GM21528 (cell line): ENCODE results near the gene SH3RF3.

Source experiments
- ATAC-seq: cut with Tn5 transposase; IDR thresholded peaks from one replicate; pipeline ENCODE4 v1.9.1; 2021; ENCODE audit warnings: mild to moderate bottlenecking, moderate library complexity; ENCODE audit not compliant: unreplicated experiment, low FRiP score

The SH3RF3 gene

DNA sequence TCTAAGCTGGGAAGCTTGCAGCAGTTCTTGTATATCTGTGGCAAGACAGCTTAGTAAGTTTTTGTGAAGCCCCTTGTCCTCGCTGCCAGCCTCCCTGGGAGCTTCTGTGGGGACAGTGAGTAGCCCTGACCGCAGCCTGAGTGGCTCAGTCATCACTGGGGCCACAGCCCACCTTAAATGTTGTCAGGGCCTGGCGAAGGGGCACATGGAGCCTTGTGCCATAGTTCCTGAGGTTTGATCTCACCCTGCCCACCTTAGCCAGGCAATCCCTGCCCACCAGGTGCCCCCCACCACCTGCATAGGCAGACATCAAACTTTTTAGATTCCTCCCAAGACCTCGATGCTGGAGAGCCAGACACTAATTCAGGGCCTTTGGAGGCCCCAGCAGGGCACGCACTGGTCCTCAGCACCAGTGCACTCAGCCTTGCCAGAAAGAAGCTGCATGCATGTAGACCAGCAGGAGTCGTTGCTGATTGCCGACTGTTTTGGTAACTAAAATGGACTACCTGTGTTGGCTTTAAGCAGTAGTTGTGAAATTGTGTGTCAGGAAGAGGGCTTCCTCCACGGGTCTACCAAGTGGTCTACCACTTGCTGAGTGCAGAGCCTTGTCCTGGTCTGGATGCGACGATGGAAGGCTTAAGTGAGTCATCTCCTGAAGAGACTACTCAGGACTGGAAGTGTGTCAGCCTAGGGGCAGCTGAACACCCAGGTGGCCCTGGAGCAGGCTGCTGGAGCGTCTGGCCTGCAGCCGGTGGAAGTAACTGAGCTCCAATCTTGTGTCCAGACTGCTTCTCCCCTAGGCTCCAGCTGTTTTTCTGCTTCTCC, 251.7 kb downstream of the SH3RF3 start:
- ATAC-seq, result no peak

DNA sequence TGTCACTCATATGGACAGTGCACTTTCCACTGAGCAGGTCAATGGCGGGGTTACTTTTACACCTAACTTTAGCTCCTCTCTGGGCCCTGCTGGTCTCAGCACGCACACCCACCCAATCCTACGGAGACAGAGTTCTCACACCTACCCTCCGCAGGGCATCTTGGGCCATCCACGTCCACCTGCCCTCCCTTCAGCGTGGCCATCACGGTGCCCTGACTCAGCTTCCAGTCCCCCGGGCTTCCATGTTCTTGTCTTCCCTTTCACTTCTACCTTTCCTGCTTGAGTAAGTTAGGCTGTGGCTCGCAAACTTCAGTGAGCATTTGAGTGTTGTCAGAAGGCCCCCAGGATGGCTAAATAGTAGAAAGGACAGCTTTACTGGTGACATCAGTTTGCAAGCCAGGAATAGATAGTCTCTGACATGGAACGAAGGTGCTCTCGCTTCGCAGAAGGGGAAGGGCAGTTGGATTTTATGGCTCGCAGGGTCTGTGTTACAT, 252.4 kb downstream of the SH3RF3 start:
- ATAC-seq, result no peak

DNA sequence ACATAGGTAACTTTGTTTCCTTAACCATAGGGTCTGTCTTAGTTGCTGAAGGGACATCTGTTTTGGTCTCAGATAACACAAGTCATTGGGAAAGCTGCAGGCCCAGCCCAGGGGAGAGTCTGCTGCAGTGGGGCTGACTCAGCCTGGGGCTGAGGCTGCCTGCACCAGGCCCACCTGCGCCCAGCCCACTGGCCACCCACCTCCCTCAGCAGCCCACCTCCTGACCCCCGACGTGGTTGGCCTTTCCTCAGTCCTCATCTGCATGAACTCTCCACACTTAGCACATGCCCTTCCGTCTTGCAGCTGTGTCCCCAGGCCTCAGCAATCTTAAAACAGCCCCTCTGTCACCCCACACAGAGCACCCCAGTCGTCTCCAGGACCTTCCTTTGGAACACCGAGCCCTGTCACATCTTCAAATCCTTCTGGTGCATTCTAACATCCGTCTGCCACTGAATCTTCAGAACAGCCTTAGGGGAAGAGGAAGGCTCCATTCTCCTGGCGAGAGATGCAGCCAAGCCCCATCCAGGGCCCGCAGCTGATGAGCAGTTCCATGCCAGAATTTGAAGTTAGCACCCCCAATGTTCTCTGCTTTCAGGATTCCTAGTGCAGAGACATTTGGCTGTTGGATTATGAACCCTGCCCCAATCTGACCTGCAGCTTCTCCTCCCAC, 253.4 kb downstream of the SH3RF3 start:
- no peak for ATAC-seq

DNA sequence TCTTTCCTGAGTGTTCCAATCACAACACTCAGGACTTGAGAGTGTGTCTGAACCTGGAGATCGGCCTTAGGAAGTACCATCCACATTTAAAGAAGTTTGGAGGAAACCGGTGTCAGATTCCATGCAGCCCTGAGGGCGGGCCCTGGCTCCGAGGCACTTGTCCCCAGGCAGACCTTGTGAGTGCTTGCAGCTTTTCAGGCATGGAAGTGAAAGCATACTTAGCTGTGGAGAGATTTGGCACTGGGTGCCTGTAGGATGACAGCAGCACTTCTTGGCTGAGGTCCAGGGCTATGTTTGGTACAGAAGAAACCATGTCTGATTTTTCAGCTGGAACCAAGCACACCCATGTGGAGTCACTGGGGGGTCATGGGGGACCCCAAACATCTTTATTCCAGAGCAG, 253.9 kb downstream of the SH3RF3 start:
- ATAC-seq, result no peak

DNA sequence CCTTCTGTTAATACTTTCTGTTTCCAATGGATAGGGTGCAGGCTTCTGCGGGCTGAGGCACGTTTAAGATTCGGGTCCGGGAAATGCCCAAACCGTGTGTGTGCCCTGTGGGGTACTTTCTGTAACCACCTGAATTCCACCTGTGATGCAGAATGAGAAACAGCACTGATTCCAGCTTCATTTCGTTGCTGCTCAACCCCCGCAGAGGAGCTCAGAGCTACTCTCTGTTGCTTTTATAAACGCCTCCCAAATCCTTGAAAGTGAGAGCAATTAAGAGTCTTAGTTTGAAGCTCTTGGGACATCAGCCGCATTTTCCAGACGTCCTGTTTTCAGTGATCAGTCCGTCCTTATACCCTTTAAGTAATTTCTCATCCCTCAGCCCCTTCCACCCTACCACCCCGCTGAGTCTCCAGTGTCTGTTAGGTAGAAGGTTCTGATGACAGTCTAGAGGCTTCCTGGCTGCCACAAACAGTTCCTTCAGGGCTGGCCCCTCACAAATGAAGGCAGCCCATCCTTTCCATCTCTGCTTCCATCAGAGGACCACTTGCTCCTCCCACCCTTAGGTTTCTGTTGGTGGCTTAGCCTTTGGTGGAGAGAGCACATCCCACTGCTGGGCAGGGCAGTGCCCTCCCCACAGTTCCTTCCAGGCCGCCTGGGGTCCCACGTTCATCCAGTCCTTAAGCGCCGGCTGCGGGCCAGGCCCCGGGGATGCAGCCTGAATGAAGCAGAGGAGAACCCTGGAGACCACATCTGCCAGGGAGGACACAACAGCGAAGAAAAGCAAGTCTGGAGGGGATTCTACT, 254.7 kb downstream of the SH3RF3 start:
- no peak for ATAC-seq

DNA sequence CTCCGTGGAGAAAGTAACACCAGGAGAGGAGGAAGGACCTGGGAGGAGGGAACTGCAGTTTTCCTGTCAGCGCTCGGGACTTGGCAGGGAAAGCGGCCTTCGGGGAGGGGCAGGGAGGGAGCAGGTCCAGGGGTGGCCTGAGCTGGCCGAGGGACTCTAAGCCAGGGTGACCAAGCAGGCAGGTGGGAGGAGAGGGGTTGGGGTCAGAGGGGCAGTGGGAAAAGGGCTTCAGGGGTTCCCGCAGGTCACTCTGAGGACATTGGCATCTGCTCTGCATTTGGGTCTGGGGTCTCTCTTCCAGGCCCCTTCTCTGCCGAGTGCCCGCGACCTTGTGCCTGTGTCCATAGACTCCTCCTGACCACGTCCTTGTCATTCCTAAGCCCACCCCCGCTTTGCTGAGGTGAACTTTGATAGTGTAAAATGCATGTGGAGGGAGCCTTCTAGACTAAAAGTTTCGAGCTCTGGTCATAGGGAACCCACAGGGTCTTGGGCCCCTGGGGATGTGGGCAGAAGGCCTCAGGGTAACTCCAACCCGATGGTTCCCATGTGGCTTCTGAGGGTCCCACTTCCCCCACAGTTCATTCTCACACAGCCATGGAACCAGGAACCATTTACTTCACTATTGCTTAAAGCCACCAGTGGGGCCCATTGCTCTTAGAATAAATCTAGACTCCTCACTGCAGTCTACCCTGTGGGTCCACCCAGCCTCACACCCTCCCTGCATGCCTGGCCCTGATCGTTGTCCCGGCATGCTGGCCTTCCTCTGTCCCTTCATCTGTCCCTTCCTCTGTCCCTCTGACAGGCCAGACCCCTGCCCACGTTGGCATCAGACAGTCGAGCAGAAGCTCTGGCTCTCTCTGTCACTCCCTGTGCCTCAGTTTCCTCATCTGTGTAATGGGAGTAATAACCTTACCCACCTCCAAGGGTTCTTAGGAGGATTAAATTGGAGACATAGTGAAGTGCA, 255.6 kb downstream of the SH3RF3 start:
- no peak for ATAC-seq

DNA sequence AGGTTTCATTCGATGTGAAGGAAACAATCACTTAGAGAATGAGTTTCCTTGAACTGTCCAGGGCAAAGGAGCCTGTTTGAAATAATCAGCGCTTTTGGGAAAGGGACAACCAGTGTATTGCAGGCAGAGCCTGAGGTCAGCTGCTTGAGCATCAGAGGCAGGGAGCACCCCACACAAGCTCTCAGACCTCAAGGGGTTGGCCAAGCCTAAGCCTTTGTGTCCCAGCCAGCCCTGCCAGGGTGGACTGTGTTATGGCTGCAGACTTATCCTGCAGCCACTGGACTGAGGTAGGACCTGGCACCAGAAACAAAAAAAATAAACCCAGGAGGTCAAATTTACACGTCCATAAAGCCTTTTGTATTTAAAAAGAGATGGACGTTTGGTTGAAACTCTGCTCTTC, 256.5 kb downstream of the SH3RF3 start:
- no peak for ATAC-seq

DNA sequence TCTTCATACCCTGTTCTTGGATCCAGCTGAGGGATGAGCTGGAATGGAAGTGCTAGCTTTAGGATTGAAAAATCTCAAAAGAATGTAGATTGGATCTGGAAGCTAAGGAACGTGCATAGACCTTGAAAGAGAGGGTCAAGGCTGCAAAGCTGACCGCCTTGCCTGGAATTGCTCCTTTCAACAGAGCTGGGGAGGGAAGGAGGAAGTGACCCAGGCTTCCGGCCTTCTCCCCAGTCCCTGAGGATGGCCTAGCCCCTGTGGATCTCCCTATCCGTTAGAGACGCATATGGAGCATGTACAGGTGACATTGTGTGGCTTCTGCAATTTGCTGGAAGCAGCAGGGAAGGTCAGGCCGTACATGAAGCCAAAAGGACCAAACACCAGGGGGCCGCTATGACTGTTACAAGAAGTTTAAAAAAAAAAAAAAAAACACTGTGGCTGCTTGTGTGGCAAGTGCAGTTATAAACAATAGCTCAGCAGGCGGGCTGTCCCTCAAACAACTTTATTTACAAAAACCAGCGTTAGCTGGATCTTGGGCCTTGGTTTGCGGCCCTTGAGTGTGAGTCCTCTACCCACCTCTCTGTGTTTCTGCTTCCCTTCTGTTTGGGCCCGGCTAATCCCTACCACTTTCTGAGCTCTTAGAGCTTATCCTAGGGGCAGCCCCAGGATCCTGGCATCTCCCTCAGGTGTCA, 257.1 kb downstream of the SH3RF3 start:
- ATAC-seq, result no peak

DNA sequence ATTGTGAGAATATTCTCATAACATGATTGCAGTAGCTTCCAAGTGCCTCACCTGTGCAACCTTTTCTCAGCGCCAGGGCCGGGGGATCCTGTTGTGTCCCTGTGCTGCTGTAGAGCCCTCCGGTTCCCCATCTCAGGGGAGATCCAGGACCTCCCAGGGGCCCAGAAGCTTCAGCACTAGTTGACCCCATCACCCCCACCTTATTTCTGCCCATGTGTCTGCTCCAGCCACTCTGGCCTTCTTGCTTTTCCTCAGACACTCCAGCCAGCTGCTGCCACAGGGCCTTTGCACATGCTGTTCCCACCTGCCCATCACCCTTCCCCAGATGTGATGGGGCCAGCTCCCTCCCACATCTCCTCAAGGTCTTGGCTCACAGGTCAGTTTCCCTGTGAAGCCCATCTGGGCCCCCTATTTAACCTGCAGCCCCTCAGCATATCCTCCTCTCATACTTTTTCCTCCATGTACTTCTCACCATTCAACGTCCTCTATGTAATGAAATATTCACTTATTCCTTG, 258.3 kb downstream of the SH3RF3 start:
- ATAC-seq, result no peak

DNA sequence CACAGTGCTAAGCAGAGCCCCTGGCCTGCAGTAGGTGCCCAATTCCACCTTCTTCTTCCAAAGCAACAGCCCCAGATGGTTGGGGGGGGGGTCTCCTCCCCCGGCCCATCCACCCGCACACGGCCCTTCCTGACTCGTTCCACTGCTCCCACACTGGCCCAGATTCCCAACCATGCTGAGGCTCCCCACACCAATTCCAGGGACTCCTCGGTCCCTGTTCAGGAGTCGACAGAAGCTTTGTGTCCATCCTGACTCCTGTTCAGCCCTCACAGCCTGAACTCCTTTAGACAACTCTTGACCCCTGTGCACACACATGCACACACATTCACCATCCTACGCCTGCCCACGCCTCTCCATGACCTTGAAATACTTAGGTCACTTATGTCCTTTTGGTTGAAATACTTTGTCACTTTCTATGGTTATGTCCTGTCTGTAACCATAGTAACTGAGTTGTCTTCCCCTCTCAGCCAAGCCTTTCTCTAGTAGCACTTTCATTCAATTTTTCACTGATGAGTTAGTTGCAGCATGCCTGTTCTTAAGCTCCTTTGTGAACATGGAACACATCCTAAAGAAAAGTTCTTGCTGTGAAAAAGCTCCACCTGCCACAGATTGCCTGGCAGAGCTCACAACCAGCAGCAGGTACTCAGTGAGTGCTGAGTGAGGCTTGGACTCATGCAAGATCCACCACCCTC, 258.9 kb downstream of the SH3RF3 start:
- ATAC-seq, result no peak

DNA sequence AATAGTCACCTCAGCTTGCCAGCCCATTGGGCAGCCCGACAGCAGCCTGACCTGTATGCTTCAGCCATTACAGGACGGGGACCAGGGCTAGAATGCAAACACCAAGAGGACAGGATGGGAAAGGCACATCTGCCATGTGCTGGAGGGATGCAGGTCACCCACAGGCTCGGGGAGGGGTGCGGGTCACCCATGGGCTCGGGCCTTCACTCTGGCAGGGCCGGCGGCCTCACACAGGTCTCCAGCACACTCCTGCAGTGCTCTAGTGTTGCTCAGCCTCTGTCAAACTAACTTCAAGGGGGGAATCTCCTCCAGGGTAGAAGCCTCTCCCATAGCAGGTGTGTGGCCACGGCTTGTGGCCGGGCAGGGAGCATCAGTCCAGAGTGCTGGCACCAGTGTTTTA, 262.2 kb downstream of the SH3RF3 start:
- ATAC-seq, result no peak

DNA sequence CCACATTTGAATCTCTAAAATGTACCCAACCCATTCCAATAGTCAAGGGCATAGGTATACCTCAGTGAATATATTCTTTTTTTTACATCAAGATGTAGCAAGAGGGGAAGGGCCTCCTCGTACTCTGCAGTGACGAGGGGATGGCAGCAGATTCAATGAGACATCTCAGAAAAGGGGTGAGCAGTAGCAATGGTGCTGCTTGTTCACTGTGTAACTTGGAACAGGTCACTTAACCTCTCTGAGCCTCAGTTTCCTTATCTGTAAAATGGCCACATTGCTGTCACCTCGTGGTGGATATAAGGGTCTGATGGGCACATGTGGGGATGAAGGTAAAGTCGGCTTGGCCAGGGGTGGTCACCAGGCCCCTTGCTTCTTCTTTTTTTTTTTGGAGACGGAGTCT, 263.1 kb downstream of the SH3RF3 start:
- ATAC-seq, result no peak

DNA sequence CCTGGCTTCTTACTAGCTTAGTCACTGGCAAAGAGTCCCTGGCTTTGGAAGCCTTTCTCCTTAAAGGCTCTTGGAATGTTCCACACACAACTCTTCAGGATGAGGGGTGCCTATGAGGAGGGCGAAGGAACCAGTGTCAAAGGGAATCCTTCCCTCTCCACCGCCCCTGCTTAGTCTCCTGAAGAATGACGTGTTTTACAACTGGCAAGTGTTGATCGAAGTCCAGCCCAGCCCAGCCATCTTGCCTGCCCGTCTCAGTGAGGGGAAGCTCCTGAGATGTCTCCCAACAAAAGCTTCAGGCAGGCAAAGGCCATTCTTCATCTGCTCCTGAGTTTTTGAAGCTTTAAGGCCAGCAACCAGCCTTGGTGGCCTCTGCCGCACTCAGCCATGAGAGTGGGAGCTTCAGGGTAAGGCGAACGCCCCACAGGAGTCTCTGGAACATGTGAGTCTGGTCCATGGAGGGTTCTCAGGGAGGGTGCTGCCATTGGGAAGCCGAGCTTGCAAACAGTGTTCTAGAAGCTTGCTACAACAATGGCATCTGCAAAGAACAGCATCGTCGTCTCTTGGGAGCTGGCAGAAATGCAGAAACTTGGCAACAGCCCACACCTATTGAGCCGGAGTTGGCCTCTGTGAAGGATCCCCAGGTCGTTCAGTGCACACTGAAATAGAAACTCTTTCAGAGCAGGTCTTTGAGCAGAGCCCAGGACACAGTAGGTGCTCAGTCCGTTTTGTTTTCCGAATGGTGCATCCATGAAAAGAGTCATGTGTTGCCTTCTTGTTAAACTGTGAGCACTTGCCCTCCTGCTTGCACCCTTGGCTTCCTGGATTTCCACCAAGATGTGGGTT, 264.0 kb downstream of the SH3RF3 start:
- ATAC-seq, result no peak

DNA sequence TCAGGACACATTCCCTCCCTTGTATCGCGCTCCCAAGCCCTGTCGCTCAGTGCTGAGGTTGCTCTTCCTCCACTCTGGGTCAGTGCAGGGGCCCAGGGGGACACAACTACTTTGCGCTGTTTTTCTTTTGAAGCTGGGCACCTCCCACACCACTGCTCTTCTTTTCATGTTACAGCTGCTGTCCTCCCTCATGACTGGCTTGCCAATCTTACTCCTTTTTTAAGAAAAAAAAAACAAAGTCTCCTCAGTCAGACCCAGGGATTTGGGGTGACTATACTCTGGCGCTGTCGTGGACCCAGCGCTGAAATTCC, 264.6 kb downstream of the SH3RF3 start:
- no peak for ATAC-seq

DNA sequence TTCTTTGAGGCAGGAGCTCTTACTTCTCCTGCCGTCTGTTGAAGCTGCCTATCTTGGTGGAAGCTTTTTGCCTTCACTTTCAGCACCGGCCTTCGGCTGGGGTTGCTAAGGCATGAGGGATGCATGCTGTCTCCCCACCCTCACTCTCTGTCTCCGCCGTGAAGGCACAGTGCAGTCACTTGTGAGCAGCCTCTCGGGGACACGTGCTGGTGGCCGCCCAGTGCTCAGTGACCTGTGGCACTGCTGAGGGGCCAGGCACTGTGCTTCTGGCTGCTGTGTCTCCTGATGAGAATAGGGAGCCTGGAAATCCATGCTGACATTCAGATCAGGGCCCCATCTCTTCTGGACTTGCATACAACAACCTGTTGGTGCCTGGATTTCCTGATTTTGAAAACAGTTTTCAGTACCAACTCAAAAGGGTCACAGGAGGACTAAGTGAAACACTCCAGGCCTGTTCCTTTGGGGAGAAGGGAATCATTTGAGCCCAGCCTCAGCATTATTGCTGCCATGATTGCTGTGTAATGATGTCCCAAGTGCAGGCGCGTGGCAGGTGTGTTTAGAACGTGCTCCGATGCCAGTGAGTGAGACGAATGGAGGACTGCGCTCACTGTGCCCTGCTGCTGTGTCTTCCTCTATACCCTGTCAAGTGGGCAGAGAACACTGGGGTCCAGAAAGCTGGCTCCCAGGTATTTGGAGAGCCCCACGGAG, 266.6 kb downstream of the SH3RF3 start:
- no peak for ATAC-seq

DNA sequence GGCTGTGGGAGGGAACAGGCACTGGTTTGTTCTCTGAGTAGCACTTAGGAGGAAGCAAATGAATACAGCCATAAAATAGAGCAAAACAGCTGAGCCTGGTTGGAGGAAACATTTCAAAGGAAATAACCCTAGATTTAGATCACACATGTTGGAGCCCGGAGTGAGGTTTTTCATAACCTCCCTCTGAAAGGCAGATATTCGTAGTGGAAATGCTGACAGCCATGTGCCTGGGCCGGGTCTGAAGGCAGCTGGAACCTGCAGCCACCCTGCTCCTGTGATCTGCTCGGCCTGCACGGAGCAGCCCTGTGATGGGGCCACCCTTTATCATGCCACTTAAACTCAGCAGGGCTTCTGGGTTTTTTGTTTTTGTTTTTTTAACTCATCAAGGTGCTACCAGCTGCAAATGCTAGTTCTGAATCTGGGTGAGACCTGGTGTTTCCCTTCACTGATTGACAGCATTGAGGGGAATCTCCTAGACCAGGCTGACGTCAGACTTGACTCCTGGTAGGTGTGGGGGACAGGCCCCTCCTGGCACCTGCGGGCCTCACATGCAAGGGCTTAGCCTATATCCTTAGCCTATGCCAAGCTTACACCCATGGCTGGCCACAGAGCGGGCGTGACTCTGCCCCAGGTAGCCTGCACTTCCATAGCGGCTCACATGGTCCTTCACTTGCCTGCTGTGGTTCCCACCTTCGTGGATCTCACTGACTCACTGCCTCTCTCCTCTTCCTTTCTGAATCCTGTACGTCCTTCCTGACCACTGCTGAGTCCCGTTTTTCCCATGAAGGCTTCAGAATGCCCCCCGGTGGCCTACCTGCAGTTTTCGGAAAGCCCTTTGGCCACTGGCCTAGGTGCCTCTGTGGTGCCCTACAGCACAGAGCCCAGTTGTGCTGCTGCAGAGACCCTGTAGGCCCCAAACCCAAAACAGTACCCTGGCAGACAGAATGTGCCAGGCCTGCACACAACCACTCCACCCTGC, 267.5 kb downstream of the SH3RF3 start:
- no peak for ATAC-seq
